GM12873 (cell line): ENCODE data around the gene FAM53A.

Experiments used
- CTCF ChIP-seq: IDR thresholded peaks from 2 replicates; pipeline ENCODE4 v1.5.1; 2012; ENCODE audit warnings: low read depth, mild to moderate bottlenecking, moderate library complexity, low read length, control low read depth; ENCODE audit not compliant: insufficient read depth; ENCODE audit errors: missing control alignments

FAM53A gene

GRCh38 chr4:1668488-1668840 lies 15.6 kb downstream of the FAM53A start:
- no peak for TF ChIP-seq CTCF

GRCh38 chr4:1667273-1667672 lies 16.8 kb downstream of the FAM53A start:
- no peak for TF ChIP-seq CTCF

- TF ChIP-seq CTCF: no peak
Observed at GRCh38 chr4:1666391-1666790, 17.7 kb downstream of the FAM53A start.

GRCh38 chr4:1664141-1664540 lies 20.0 kb downstream of the FAM53A start:
- no peak for TF ChIP-seq CTCF

GRCh38 chr4:1663549-1663948 lies 20.6 kb downstream of the FAM53A start:
- TF ChIP-seq CTCF: no peak

- TF ChIP-seq CTCF: no peak
Observed at GRCh38 chr4:1661695-1662094, 22.4 kb downstream of the FAM53A start.

- TF ChIP-seq CTCF: no peak
Observed at GRCh38 chr4:1660948-1661677, 23.0 kb downstream of the FAM53A start.
